Measurements from ENCODE around the gene CCDC172. TPM values are rescaled to one million over a fixed set of nuclear protein-coding genes. Genes with fewer than 3 reads are reported as not detected.

The CCDC172 gene
- total and polyA plus RNA-seq, 2 experiments from 2014 or later = 4.6 to 17.6 TPM

DNA sequence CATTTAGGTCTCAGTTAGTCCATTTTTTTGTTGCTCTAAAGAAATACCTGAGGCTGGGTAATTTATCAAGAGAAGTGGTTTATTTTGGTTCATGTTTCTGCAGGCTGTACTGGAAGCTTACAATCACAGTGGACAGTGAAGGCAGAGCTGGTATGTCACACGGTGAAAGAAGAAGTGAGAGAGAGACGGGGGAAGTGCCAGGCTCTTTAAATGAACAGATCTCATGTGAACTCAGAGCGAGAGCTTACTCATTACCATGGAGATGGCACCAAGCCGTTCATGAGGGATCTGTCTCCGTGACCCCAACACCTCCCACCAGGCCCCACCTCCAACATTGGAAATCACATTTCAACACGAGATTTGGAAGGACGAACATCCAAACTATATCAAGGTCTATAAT, 84.5 kb downstream of the CCDC172 start (continued):
- TF ChIP-seq, protein P1, sequence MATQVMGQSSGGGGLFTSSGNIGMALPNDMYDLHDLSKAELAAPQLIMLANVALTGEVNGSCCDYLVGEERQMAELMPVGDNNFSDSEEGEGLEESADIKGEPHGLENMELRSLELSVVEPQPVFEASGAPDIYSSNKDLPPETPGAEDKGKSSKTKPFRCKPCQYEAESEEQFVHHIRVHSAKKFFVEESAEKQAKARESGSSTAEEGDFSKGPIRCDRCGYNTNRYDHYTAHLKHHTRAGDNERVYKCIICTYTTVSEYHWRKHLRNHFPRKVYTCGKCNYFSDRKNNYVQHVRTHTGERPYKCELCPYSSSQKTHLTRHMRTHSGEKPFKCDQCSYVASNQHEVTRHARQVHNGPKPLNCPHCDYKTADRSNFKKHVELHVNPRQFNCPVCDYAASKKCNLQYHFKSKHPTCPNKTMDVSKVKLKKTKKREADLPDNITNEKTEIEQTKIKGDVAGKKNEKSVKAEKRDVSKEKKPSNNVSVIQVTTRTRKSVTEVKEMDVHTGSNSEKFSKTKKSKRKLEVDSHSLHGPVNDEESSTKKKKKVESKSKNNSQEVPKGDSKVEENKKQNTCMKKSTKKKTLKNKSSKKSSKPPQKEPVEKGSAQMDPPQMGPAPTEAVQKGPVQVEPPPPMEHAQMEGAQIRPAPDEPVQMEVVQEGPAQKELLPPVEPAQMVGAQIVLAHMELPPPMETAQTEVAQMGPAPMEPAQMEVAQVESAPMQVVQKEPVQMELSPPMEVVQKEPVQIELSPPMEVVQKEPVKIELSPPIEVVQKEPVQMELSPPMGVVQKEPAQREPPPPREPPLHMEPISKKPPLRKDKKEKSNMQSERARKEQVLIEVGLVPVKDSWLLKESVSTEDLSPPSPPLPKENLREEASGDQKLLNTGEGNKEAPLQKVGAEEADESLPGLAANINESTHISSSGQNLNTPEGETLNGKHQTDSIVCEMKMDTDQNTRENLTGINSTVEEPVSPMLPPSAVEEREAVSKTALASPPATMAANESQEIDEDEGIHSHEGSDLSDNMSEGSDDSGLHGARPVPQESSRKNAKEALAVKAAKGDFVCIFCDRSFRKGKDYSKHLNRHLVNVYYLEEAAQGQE (IDR thresholded peaks at IDR 0.05; ENCODE audit: unreplicated experiment) = no peak
- TF ChIP-seq, protein P2, sequence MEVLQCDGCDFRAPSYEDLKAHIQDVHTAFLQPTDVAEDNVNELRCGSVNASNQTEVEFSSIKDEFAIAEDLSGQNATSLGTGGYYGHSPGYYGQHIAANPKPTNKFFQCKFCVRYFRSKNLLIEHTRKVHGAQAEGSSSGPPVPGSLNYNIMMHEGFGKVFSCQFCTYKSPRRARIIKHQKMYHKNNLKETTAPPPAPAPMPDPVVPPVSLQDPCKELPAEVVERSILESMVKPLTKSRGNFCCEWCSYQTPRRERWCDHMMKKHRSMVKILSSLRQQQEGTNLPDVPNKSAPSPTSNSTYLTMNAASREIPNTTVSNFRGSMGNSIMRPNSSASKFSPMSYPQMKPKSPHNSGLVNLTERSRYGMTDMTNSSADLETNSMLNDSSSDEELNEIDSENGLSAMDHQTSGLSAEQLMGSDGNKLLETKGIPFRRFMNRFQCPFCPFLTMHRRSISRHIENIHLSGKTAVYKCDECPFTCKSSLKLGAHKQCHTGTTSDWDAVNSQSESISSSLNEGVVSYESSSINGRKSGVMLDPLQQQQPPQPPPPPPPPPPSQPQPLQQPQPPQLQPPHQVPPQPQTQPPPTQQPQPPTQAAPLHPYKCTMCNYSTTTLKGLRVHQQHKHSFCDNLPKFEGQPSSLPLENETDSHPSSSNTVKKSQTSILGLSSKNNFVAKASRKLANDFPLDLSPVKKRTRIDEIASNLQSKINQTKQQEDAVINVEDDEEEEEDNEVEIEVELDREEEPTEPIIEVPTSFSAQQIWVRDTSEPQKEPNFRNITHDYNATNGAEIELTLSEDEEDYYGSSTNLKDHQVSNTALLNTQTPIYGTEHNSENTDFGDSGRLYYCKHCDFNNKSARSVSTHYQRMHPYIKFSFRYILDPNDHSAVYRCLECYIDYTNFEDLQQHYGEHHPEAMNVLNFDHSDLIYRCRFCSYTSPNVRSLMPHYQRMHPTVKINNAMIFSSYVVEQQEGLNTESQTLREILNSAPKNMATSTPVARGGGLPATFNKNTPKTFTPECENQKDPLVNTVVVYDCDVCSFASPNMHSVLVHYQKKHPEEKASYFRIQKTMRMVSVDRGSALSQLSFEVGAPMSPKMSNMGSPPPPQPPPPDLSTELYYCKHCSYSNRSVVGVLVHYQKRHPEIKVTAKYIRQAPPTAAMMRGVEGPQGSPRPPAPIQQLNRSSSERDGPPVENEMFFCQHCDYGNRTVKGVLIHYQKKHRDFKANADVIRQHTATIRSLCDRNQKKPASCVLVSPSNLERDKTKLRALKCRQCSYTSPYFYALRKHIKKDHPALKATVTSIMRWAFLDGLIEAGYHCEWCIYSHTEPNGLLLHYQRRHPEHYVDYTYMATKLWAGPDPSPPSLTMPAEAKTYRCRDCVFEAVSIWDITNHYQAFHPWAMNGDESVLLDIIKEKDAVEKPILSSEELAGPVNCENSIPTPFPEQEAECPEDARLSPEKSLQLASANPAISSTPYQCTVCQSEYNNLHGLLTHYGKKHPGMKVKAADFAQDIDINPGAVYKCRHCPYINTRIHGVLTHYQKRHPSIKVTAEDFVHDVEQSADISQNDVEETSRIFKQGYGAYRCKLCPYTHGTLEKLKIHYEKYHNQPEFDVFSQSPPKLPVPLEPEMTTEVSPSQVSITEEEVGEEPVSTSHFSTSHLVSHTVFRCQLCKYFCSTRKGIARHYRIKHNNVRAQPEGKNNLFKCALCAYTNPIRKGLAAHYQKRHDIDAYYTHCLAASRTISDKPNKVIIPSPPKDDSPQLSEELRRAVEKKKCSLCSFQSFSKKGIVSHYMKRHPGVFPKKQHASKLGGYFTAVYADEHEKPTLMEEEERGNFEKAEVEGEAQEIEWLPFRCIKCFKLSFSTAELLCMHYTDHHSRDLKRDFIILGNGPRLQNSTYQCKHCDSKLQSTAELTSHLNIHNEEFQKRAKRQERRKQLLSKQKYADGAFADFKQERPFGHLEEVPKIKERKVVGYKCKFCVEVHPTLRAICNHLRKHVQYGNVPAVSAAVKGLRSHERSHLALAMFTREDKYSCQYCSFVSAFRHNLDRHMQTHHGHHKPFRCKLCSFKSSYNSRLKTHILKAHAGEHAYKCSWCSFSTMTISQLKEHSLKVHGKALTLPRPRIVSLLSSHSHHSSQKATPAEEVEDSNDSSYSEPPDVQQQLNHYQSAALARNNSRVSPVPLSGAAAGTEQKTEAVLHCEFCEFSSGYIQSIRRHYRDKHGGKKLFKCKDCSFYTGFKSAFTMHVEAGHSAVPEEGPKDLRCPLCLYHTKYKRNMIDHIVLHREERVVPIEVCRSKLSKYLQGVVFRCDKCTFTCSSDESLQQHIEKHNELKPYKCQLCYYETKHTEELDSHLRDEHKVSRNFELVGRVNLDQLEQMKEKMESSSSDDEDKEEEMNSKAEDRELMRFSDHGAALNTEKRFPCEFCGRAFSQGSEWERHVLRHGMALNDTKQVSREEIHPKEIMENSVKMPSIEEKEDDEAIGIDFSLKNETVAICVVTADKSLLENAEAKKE (CRISPR knock-in tag; IDR thresholded peaks at IDR 0.05) = no peak

DNA sequence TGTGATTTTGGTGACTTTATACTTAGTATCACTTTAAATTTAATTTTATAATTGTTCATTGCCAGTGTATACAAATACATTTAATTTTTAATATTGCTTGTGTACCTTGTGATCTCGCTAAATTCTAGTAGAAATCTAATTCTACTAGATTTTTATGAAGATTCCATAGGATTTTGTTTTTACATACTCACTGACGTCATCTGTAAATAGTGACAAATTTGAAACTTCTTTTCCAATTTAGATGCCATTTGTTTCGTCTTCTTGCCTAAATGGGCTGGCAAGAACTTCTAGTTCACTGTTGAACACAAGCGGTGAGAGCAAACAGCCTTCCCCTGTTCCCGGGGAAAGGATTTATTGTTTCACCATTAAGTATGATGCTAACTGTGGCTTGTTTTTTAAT, 86.1 kb downstream of the CCDC172 start:
- DNase-seq (ENCODE audit: low spot score) (no peak), ATAC-seq (no peak)
- Mint-ChIP-seq H3K27me3 (ENCODE audit: insufficient read depth, low read depth, poor library complexity) (no peaks in the 10 kb centered on the region), H3K4me1 (peaks cover 4% of the 10 kb centered on the region; the same call in 1 of the 3 replicates), H3K9me3 (no peaks in the 10 kb centered on the region), H3K36me3 (ENCODE audit: low read depth) (no peaks in the 10 kb centered on the region), H3K4me3 (no peak overlapping the region), H3K27ac (no peak overlapping the region)
- H2AFZ ChIP-seq = no peak overlapping the region
- H4K20me1 ChIP-seq (replicated peaks; ENCODE audit: insufficient read depth) = no peaks in the 10 kb centered on the region
- no peaks in the 10 kb centered on the region for H3K27me3 ChIP-seq (ENCODE audit: insufficient read depth)
- no peaks in the 10 kb centered on the region for H3K79me2 ChIP-seq (replicated peaks; ENCODE audit: insufficient read depth)
- no peaks in the 10 kb centered on the region for H3K36me3 ChIP-seq (ENCODE audit: insufficient read depth)
- H3K4me2 ChIP-seq = no peak overlapping the region
- H3K4me1 ChIP-seq (ENCODE audit: insufficient read depth) = no peaks in the 10 kb centered on the region
- H3K4me3 ChIP-seq = no peak overlapping the region
- no peaks in the 10 kb centered on the region for H3F3A ChIP-seq (replicated peaks; ENCODE audit: low read depth)
- H3K27ac ChIP-seq (ENCODE audit: low read depth) = no peak overlapping the region
- H3K9me2 ChIP-seq (ENCODE audit: insufficient read depth) = no peaks in the 10 kb centered on the region
- TF ChIP-seq CREB1 (CRISPR knock-in tag; IDR thresholded peaks at IDR 0.05; ENCODE audit: low read depth) (no peak), EZH2phosphoT487 (IDR thresholded peaks at IDR 0.05; ENCODE audit: unreplicated experiment) (no peak), POLR2AphosphoS5 (IDR thresholded peaks at IDR 0.05; ENCODE audit: low read depth) (no peak), ZNF331 (CRISPR knock-in tag; IDR thresholded peaks at IDR 0.05; ENCODE audit: low read depth) (no peak)
- TF ChIP-seq, protein P2 (CRISPR knock-in tag; IDR thresholded peaks at IDR 0.05) = no peak

All from GM23338 (cell line).